SK-N-MC (cell line): Measurements from ENCODE around the gene PPP3R1.

Source experiments
- DNase-seq: peaks from one replicate; pipeline ENCODE4 v3.0.0-alpha.2; 2011; ENCODE audit warnings: low read depth, low spot score
- H3K27ac ChIP-seq: fragments of 200-600 bp; sonication (generic); 2 replicates; pipeline ENCODE4 v1.5.1; 2016; ENCODE audit warnings: mixed run types
- H3K36me3 ChIP-seq: fragments of 200-600 bp; sonication (generic); 2 replicates; pipeline ENCODE4 v1.6.1; 2017; ENCODE audit warnings: antibody characterized with exemption, low read length, mixed read lengths; ENCODE audit not compliant: insufficient read depth
- H3K4me3 ChIP-seq: fragments of 200-600 bp; sonication (generic); 2 replicates; pipeline ENCODE4 v1.5.1; 2016
- H3K9ac ChIP-seq: fragments of 200-600 bp; sonication (generic); 2 replicates; pipeline ENCODE4 v1.8.0; 2017; ENCODE audit warnings: mixed run types, mixed read lengths; ENCODE audit not compliant: insufficient read length
- H3K9me3 ChIP-seq: fragments of 200-600 bp; sonication (generic); 2 replicates; pipeline ENCODE4 v1.6.1; 2017; ENCODE audit warnings: low read depth, mild to moderate bottlenecking, antibody characterized with exemption, low read length, moderate library complexity, mixed read lengths
- EZH2 ChIP-seq: fragments of 200-600 bp; sonication (generic); IDR thresholded peaks from one replicate; pipeline ENCODE4 v1.6.1; 2017; ENCODE audit warnings: antibody characterized with exemption
- FOXP2 ChIP-seq: optimal IDR thresholded peaks from 2 replicates; pipeline ENCODE3; 2011; ENCODE audit warnings: mild to moderate bottlenecking, moderate library complexity; ENCODE audit not compliant: insufficient read depth; ENCODE audit errors: extremely low read length, control extremely low read depth
- POLR2AphosphoS5 ChIP-seq: IDR thresholded peaks from 2 replicates; pipeline ENCODE4 v1.6.1; 2012; ENCODE audit warnings: mild to moderate bottlenecking, low read depth, low read length, borderline replicate concordance

Gene PPP3R1

DNA sequence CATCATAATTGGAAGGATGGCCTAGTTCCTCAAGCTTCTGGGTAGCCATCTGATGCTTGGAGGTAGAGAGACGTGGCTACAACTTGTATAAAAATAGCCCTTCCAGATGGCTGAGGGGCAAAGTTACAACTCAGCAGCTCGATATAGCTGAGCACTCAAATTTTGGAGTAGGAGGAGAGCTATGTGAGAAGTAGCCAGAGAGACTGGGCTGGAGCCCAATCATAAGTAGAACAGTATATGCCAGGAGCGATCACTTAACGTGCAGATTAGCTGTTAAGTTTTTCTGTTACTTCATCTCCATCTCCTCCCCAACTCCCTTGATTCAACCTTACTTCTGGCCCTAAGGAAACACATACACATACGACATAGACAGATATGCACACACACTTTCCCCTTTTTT is 38.6 kb upstream of the PPP3R1 start:
- DNase-seq, result no peak
- Histone ChIP-seq H3K36me3 (no peaks in the 10 kb centered on the region), H3K4me3 (no peak overlapping the region), H3K9ac (no peak overlapping the region), H3K27ac (no peak overlapping the region), H3K9me3 (no peaks in the 10 kb centered on the region)
- no peak for TF ChIP-seq FOXP2
- no peak for TF ChIP-seq EZH2
- no peak for TF ChIP-seq POLR2AphosphoS5

DNA sequence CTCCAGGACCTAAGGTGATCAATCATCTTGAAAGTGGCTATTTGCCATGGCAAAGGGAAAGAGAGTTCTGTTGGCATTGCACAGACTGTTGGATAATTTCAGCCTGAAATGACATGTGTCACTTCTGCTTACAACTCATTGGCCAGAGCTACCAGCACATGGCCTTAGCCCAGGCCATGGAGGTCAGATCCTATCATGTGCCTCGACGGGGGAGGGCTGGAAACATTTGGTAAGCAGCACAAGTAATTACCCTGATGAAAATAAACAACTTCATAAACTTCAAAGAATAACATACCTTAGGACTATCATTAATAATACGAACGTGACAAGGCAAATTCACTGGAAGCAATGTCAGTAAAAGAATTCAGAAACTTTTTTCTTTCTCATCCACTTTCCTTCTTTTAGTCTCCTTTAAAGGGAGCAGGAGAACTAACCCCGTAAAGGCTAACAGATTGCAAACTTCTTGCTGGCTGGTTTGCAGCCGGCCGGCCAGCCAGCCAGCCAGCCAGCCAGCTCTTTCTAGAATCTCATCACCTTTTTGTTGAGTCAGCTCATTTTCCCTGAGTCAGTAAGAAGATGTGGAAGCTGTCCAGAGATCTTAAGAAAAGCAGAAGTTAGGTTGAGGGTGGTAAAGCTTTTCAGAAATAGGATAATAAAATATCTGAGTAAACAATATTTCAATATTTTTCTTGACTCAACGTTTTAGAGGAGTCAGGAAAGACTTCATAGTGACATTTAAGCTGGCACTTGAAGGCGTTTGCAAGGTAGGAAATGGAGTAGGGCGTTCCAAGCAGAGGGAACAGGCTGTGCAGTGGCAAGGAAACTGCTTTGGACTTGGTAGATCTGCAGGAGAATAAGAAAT is 35.5 kb upstream of the PPP3R1 start:
- no peaks in the 10 kb centered on the region for H3K36me3 ChIP-seq
- H3K9me3 ChIP-seq, result no peaks in the 10 kb centered on the region
- TF ChIP-seq EZH2 (no peak), FOXP2 (no peak), POLR2AphosphoS5 (no peak)
- peak overlapping the region; percentile 65; the same call in 1 of the 2 replicates for H3K27ac ChIP-seq
- DNase-seq, result no peak
- H3K4me3 ChIP-seq, result peak overlapping the region; percentile 59
- no peak overlapping the region for H3K9ac ChIP-seq

DNA sequence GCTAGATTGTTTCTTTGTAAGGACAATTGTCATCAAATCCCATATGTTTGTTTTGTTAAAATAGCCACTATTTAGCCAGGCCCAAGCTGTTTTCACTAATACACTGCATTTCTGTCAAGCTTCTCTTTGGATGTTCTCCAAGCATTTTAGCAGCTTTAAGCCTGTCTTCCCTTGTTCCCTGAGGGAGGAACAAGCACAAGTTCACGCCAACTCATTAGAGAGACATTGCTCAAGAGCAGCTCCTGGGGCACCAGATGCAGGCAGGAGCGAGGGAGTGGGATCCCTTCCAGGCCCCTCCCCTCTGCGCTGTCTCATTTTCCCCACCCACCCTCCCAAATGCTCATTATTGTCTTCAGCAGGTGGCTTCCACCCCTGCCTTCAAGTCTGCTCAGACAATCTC is 32.6 kb upstream of the PPP3R1 start:
- Histone ChIP-seq H3K27ac (peak overlapping the region; percentile 68; the same call in 1 of the 2 replicates), H3K9me3 (no peaks in the 10 kb centered on the region), H3K36me3 (no peaks in the 10 kb centered on the region), H3K4me3 (peak overlapping the region; percentile 45), H3K9ac (no peak overlapping the region)
- TF ChIP-seq FOXP2, result peak; percentile 44
- TF ChIP-seq POLR2AphosphoS5, result no peak
- TF ChIP-seq EZH2, result no peak
- peak; percentile 88 for DNase-seq

GRCh38 chr2:68283419-68283812 is 31.1 kb upstream of the PPP3R1 start:
- no peak for DNase-seq
- H3K4me3 ChIP-seq, result peak overlapping the region; percentile 45
- no peak overlapping the region for H3K9ac ChIP-seq
- no peaks in the 10 kb centered on the region for H3K9me3 ChIP-seq
- H3K27ac ChIP-seq, result 0 out of 2 replicates have a peak overlapping the region, but pooled peaks have one; percentile 68
- H3K36me3 ChIP-seq, result no peaks in the 10 kb centered on the region
- TF ChIP-seq EZH2 (no peak), FOXP2 (no peak), POLR2AphosphoS5 (no peak)

DNA sequence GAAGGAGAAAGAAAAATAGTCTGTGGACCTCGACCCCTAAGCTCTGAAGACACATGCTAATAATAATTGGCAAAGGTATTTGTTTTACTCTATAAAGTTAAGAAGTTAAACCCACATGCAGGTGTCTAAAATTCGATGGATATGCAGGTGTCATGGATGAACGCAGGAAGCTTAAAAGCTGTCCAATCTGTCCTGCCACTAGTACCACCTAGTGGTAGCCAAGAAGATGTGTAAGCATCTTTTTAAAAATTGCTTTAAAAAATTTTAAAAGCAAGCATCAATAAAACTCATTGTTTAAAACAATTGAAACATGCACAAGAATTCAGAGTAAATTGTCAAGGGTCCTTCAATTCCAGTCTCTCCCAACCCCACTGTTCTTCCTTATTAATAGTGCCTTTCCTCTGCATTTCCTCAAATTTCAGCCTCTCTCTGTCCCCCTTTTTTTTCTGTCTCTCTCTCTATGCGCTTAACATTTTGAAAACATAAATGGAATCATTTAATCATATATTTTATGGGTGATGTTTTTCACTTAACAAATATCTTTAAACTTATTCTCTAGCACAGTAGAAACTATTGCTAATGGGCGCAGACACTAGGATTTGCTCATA is 30.6 kb upstream of the PPP3R1 start:
- no peak overlapping the region for H3K27ac ChIP-seq
- H3K9ac ChIP-seq, result no peak overlapping the region
- H3K4me3 ChIP-seq, result no peak overlapping the region
- no peaks in the 10 kb centered on the region for H3K36me3 ChIP-seq
- no peaks in the 10 kb centered on the region for H3K9me3 ChIP-seq
- TF ChIP-seq FOXP2 (no peak), EZH2 (no peak), POLR2AphosphoS5 (no peak)
- DNase-seq, result no peak

GRCh38 chr2:68280796-68281195 is 28.5 kb upstream of the PPP3R1 start:
- no peak overlapping the region for H3K27ac ChIP-seq
- no peaks in the 10 kb centered on the region for H3K36me3 ChIP-seq
- no peak for DNase-seq
- H3K9me3 ChIP-seq, result no peaks in the 10 kb centered on the region
- TF ChIP-seq EZH2, result no peak
- no peak overlapping the region for H3K9ac ChIP-seq
- H3K4me3 ChIP-seq, result no peak overlapping the region

DNA sequence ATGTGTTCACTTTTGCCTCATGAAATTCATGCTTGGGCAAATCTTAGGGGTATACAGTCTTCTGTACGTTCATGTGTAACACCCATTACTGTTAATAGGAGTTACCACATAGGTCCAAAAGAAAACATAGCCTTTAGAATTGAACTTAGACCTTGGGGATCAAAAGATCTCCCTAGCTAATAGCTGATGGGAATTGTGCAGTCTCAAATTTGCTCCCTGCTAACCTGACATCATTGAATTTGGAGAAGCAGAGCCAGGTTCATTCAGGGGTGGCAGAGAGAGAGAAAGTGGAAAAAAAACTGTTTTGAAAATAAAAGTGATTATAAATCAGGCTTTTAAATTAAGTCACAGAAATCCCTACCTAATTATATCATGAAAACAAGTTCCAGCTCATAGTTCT is 28.0 kb upstream of the PPP3R1 start:
- no peaks in the 10 kb centered on the region for H3K36me3 ChIP-seq
- H3K4me3 ChIP-seq, result no peak overlapping the region
- H3K9ac ChIP-seq, result no peak overlapping the region
- no peak for DNase-seq
- TF ChIP-seq EZH2 (no peak), FOXP2 (no peak), POLR2AphosphoS5 (no peak)
- H3K27ac ChIP-seq, result no peak overlapping the region
- no peaks in the 10 kb centered on the region for H3K9me3 ChIP-seq

GRCh38 chr2:68279691-68280090 is 27.4 kb upstream of the PPP3R1 start:
- no peak for DNase-seq

More at GRCh38 chr2:68279691-68280090, 27.4 kb upstream of the PPP3R1 start:
- no peak overlapping the region for H3K9ac ChIP-seq
- no peak overlapping the region for H3K27ac ChIP-seq
- no peaks in the 10 kb centered on the region for H3K9me3 ChIP-seq
- TF ChIP-seq FOXP2 (no peak), POLR2AphosphoS5 (no peak), EZH2 (no peak)
- H3K4me3 ChIP-seq, result no peak overlapping the region
- no peaks in the 10 kb centered on the region for H3K36me3 ChIP-seq
